Peyer's patch (tissue), 4 donors: ENCODE results near the gene XAF1.

Experiments used
- CTCF ChIP-seq, 6 experiments: fragments of 450-650 bp in 4 of 6; fragments of 200-600 bp in 2 of 6; sonication (generic) in 1 of 6; IDR thresholded peaks; one replicate each; pipeline ENCODE4 v1.5.1; 2017 to 2019; ENCODE audit warnings: antibody characterized with exemption in 6 of 6, mild to moderate bottlenecking in 3 of 6, moderate library complexity in 1 of 6
- POLR2A ChIP-seq, 2 donors: fragments of 450-650 bp; IDR thresholded peaks; one replicate each; pipeline ENCODE4 v1.5.1; 2017; ENCODE audit warnings: antibody characterized with exemption in 2 of 2, mild to moderate bottlenecking in 2 of 2, moderate library complexity in 2 of 2

DNA sequence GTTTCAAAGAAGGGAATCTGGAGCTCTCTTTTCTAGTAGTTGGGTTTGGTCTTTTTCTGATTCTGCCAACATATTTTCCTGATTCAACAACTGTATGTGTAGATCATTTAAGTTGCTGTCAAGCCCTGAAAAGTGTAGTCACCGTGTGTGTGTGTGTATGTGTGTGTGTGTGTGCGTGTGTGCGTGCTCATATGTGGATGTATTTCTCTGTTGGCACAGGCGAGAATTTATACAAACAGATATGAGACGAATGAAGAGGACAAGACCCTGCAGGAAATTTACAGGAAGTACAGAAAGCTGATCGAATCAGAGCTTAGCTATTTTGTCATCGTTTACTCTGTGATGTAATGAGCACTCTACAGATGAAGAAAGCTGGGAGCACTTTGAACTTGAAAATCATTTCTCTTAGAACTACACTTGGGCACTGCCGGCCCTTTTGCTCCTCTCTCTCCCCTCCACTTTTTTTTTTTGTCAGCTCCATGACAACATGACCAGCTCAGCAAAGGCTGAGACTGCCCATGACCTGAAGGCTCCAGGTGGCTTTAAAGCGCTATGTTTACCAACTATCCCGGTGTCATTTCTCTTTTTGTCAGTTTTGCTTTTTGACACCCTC lies 31.3 kb downstream of the XAF1 start:
- TF ChIP-seq CTCF (IDR thresholded peaks at IDR 0.05): no peak
- TF ChIP-seq POLR2A (IDR thresholded peaks at IDR 0.05): no peak
